ENCODE results near the gene KLHDC9. TPM values are rescaled to one million over a fixed set of nuclear protein-coding genes. Genes with fewer than 3 reads are reported as not detected.
"Not testable (repeated sequence)": the region's sequence is repeated elsewhere in the genome, so short reads cannot be mapped to it uniquely, and the experiment has no call there.

The KLHDC9 gene
- total and polyA plus RNA-seq, 2 donors: 1.9 to 4.7 TPM

DNA sequence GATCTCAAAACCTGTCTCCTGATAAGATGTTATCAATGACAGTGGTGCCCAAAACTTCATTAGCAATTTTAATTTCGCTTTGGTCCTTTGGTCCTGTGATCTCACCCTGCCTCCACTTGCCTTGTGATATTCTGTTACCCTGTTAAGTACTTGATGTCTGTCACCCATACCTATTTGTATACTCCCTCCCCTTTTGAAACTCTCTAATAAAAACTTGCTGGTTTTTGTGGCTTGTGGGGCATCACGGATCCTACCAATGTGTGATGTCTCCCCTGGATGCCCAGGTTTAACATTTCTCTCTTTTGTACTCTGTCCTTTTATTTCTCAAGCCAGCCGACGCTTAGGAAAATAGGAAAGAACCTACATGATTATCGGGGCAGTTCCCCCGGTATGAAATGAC is 34.2 kb upstream of the KLHDC9 start:
- 93% methylated on average over 6 of the region's 6 CpGs for WGBS
- Histone ChIP-seq H3K36me3 (ENCODE audit: control insufficient read depth in 2 of 2, insufficient read depth in 2 of 2, low read length in 1 of 2) (peaks cover 21 to 39% of the 10 kb centered on the region in 2 donors), H3K4me1 (ENCODE audit: control insufficient read depth in 2 of 2, insufficient read depth in 2 of 2, low read length in 2 of 2) (peaks cover 15 to 31% of the 10 kb centered on the region in 2 donors)
- H3K9me3 ChIP-seq (ENCODE audit: control insufficient read depth in 2 of 2, insufficient read depth in 1 of 2, low read length in 1 of 2); H3K27me3 ChIP-seq (ENCODE audit: control insufficient read depth in 2 of 2, insufficient read depth in 1 of 2, low read length in 1 of 2); DNase-seq (ENCODE audit: low read depth in 6 of 9, low spot score in 9 of 9); H3K4me3 ChIP-seq (ENCODE audit: low read length in 2 of 2); H3K27ac ChIP-seq (ENCODE audit: low read depth in 1 of 2, low read length in 1 of 2): not testable (repeated sequence)

DNA sequence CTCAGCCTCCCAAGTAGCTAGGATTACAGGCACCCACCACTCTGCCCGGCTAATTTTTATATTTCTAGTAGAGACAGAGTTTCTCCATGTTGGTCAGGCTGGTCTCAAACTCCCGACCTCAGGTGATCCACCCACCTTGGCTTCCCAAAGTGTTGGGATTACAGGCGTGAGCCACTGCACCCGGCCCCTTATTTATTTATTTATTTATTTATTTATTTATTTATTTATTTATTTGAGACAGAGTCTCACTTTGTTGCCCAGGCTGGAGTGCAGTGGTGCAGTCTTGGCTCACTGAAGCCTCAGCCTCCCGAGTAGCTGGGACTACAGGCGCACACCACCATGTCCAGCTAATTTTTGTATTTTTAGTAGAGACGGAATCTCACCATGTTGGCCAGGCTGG is 32.5 kb upstream of the KLHDC9 start:
- peaks cover 10 to 26% of the 10 kb centered on the region in 2 donors for H3K36me3 ChIP-seq (ENCODE audit: control insufficient read depth in 2 of 2, insufficient read depth in 2 of 2, low read length in 1 of 2)
- DNase-seq (ENCODE audit: low read depth in 6 of 9, low spot score in 9 of 9); H3K9me3 ChIP-seq (ENCODE audit: control insufficient read depth in 2 of 2, insufficient read depth in 1 of 2, low read length in 1 of 2); H3K27me3 ChIP-seq (ENCODE audit: control insufficient read depth in 2 of 2, insufficient read depth in 1 of 2, low read length in 1 of 2); H3K4me3 ChIP-seq (ENCODE audit: low read length in 2 of 2); H3K27ac ChIP-seq (ENCODE audit: low read depth in 1 of 2, low read length in 1 of 2): not testable (repeated sequence)
- 98% methylated on average over 7 of the region's 7 CpGs for WGBS
- peaks cover 22 to 43% of the 10 kb centered on the region in 2 donors for H3K4me1 ChIP-seq (ENCODE audit: control insufficient read depth in 2 of 2, insufficient read depth in 2 of 2, low read length in 2 of 2)

DNA sequence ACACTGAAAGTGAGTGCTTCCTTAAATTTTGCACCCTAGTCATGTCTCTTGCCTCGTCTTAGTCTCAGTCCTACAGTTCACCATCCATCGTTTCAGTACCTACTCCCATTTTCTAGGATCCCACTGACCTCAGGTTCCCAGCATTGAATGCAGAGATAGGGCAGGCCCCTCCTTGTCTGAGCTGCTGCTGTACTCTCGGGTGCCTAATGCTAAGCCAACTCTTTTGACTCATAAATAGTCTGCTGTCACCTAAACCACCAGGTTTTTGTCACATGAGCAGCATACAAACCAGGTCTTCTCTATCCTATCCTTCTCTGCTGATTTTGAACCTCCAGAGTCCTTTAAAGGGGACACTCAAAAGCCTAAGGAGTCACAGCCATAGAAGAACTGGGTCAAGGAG is 31.5 kb upstream of the KLHDC9 start:
- Histone ChIP-seq H3K27me3 (ENCODE audit: control insufficient read depth in 2 of 2, insufficient read depth in 1 of 2, low read length in 1 of 2) (no peaks in the 10 kb centered on the region), H3K4me3 (ENCODE audit: low read length in 2 of 2) (no peak overlapping the region), H3K4me1 (ENCODE audit: control insufficient read depth in 2 of 2, insufficient read depth in 2 of 2, low read length in 2 of 2) (peaks cover 22 to 52% of the 10 kb centered on the region in 2 donors), H3K9me3 (ENCODE audit: control insufficient read depth in 2 of 2, insufficient read depth in 1 of 2, low read length in 1 of 2) (no peaks in the 10 kb centered on the region), H3K27ac (ENCODE audit: low read depth in 1 of 2, low read length in 1 of 2) (peak overlapping the region in 1 of 2 donors; percentile 57), H3K36me3 (ENCODE audit: control insufficient read depth in 2 of 2, insufficient read depth in 2 of 2, low read length in 1 of 2) (peaks cover 10 to 26% of the 10 kb centered on the region in 2 donors)
- WGBS: 86% methylated on average over 3 of the region's 3 CpGs
- peak in 1 of 9 donors; percentile 13 for DNase-seq (ENCODE audit: low read depth in 6 of 9, low spot score in 9 of 9)

DNA sequence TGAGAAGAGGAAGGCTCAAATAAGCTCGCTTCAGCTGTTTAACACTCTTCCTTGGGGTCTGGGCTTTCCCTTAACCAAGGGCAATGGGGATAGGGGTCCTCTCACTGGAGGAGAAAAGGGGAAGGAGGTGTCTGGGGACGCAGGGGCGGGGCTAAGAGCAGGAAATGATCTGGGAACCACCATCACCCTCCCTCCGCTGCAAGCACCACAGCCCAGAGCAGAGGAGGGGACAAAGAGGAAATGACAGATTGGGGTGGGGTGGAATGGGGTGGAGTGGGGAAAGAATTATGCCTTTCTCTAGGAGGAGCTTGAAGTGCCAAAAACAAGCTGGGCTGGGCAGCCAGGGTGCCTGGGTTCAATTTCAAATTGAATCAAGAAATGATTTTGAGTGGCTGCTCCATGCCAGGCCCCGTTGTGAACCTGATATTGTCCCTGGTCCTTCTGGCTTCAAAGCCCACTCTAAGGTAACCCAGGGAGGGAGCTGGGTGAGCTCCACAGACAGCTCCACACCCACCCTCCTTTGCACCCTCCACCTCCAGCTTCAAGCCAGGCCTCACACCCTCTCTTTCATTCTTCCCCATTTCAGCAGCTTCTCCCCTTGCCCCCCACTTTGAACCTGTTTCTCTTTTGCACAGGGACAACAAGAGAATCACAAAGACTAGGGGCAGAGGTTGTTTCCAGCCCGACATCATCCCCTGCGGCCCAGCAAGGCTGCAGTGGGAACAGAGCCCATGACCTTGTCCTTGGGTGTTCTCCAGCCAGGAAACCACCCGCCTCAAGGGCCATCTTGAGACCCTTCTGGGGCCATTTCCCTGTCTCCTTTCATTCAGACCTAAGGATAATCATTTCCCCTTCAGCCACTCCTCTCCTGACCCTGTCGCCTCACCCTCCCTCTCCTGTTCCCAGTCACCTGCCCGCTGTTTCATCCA is 29.6 kb upstream of the KLHDC9 start:
- Histone ChIP-seq H3K4me1 (ENCODE audit: control insufficient read depth in 2 of 2, insufficient read depth in 2 of 2, low read length in 2 of 2) (peaks cover 25 to 54% of the 10 kb centered on the region in 2 donors), H3K27ac (ENCODE audit: low read depth in 1 of 2, low read length in 1 of 2) (peak overlapping the region; percentile 94), H3K4me3 (ENCODE audit: low read length in 2 of 2) (peak overlapping the region; percentile 84 to 87), H3K9me3 (ENCODE audit: control insufficient read depth in 2 of 2, insufficient read depth in 1 of 2, low read length in 1 of 2) (no peaks in the 10 kb centered on the region), H3K36me3 (ENCODE audit: control insufficient read depth in 2 of 2, insufficient read depth in 2 of 2, low read length in 1 of 2) (peaks cover 3 to 20% of the 10 kb centered on the region in 2 donors), H3K27me3 (ENCODE audit: control insufficient read depth in 2 of 2, insufficient read depth in 1 of 2, low read length in 1 of 2) (no peaks in the 10 kb centered on the region)
- WGBS: 7% methylated on average over 10 of the region's 10 CpGs
- peak; percentile 57 to 91 (median 75) for DNase-seq (ENCODE audit: low read depth in 6 of 9, low spot score in 9 of 9)

DNA sequence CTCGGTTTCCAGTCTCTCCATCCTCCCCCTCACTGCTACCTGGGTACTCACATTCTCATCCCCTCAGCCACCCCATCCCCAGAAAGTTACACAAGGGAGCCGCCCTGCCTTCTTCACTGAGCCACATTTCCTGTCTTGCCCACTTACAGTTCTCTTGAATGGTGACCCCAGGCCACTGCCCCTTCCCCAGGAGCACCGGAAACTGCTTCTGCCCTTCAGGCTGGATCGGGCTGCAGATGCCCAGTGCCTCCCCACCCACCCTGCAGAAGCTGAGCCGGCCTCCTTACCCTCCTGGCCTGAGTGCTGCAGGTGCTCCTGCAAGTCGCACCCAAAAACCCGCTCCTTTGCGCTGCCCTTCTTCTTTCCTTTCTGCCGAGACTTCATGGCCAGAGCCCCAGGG is 28.9 kb upstream of the KLHDC9 start:
- peaks cover 3 to 14% of the 10 kb centered on the region in 2 donors for H3K36me3 ChIP-seq (ENCODE audit: control insufficient read depth in 2 of 2, insufficient read depth in 2 of 2, low read length in 1 of 2)
- H3K4me1 ChIP-seq (ENCODE audit: control insufficient read depth in 2 of 2, insufficient read depth in 2 of 2, low read length in 2 of 2): peaks cover 25 to 54% of the 10 kb centered on the region in 2 donors
- 7% methylated on average over 9 of the region's 9 CpGs for WGBS
- H3K9me3 ChIP-seq (ENCODE audit: control insufficient read depth in 2 of 2, insufficient read depth in 1 of 2, low read length in 1 of 2): peaks cover 0 to 3% of the 10 kb centered on the region in 2 donors
- DNase-seq (ENCODE audit: low read depth in 6 of 9, low spot score in 9 of 9): peak in 2 of 9 donors; percentile 25 to 46
- peak overlapping the region; percentile 84 to 87 for H3K4me3 ChIP-seq (ENCODE audit: low read length in 2 of 2)
- H3K27me3 ChIP-seq (ENCODE audit: control insufficient read depth in 2 of 2, insufficient read depth in 1 of 2, low read length in 1 of 2): no peaks in the 10 kb centered on the region
- peak overlapping the region; percentile 94 for H3K27ac ChIP-seq (ENCODE audit: low read depth in 1 of 2, low read length in 1 of 2)

GRCh38 chr1:161069731-161070270 is 28.4 kb upstream of the KLHDC9 start, which contains the start of gene ARHGAP30:
Gene ARHGAP30, minus strand, starts transcription at chr1:161069891. Its CDS starts 267 bp downstream, at chr1:161069624.
- Histone ChIP-seq H3K4me3 (ENCODE audit: low read length in 2 of 2) (peak within 1 kb of the TSS; percentile 84 to 87), H3K27ac (ENCODE audit: low read depth in 1 of 2, low read length in 1 of 2) (peak within 1 kb of the TSS; percentile 94), H3K9me3 (ENCODE audit: control insufficient read depth in 2 of 2, insufficient read depth in 1 of 2, low read length in 1 of 2) (peaks cover 0 to 3% of the 10 kb centered on the region in 2 donors), H3K36me3 (ENCODE audit: control insufficient read depth in 2 of 2, insufficient read depth in 2 of 2, low read length in 1 of 2) (peaks cover 3 to 12% of the 10 kb centered on the region in 2 donors), H3K4me1 (ENCODE audit: control insufficient read depth in 2 of 2, insufficient read depth in 2 of 2, low read length in 2 of 2) (peaks cover 25 to 54% of the 10 kb centered on the region in 2 donors), H3K27me3 (ENCODE audit: control insufficient read depth in 2 of 2, insufficient read depth in 1 of 2, low read length in 1 of 2) (no peaks in the 10 kb centered on the region)
- DNase-seq (ENCODE audit: low read depth in 6 of 9, low spot score in 9 of 9): peak; percentile 57 to 93 (median 80)
- WGBS: 14% methylated on average over 9 of the region's 9 CpGs

GRCh38 chr1:161070761-161071160 is 27.4 kb upstream of the KLHDC9 start:
- peak in 1 of 9 donors; percentile 15 for DNase-seq (ENCODE audit: low read depth in 6 of 9, low spot score in 9 of 9)
- peak overlapping the region; percentile 94 for H3K27ac ChIP-seq (ENCODE audit: low read depth in 1 of 2, low read length in 1 of 2)
- H3K4me1 ChIP-seq (ENCODE audit: control insufficient read depth in 2 of 2, insufficient read depth in 2 of 2, low read length in 2 of 2): peaks cover 25 to 54% of the 10 kb centered on the region in 2 donors
- H3K36me3 ChIP-seq (ENCODE audit: control insufficient read depth in 2 of 2, insufficient read depth in 2 of 2, low read length in 1 of 2): peaks cover 3 to 12% of the 10 kb centered on the region in 2 donors
- 96% methylated on average over 4 of the region's 4 CpGs for WGBS
- H3K9me3 ChIP-seq (ENCODE audit: control insufficient read depth in 2 of 2, insufficient read depth in 1 of 2, low read length in 1 of 2): peaks cover 0 to 3% of the 10 kb centered on the region in 2 donors
- H3K4me3 ChIP-seq (ENCODE audit: low read length in 2 of 2): no peak overlapping the region
- H3K27me3 ChIP-seq (ENCODE audit: control insufficient read depth in 2 of 2, insufficient read depth in 1 of 2, low read length in 1 of 2): no peaks in the 10 kb centered on the region

DNA sequence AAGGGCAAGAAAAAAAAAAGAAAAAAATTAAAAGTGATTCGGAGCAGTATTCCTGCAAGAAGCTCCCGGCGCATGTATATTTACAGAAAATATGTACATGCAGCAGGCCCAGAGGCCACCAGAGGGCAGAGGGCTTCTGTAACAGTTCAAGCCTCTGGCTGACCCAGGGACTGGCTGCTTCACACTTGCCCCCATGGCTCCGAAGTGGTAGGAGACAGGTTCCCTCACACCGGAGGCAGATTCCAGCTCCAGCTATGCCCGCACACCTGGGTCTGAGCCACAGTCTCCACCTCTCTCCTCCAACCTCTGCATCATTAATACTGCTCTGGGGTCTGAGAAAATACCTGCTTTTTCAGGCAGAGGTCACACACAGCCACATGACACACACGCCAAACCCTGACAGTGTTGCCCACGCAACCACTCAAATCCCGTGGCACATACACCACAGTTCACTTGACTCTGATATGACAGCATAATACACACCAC is 26.2 kb upstream of the KLHDC9 start:
- Histone ChIP-seq H3K4me1 (ENCODE audit: control insufficient read depth in 2 of 2, insufficient read depth in 2 of 2, low read length in 2 of 2) (peaks cover 20 to 43% of the 10 kb centered on the region in 2 donors), H3K9me3 (ENCODE audit: control insufficient read depth in 2 of 2, insufficient read depth in 1 of 2, low read length in 1 of 2) (peaks cover 0 to 3% of the 10 kb centered on the region in 2 donors), H3K27me3 (ENCODE audit: control insufficient read depth in 2 of 2, insufficient read depth in 1 of 2, low read length in 1 of 2) (no peaks in the 10 kb centered on the region), H3K36me3 (ENCODE audit: control insufficient read depth in 2 of 2, insufficient read depth in 2 of 2, low read length in 1 of 2) (peaks cover 1 to 3% of the 10 kb centered on the region in 2 donors), H3K4me3 (ENCODE audit: low read length in 2 of 2) (no peak overlapping the region), H3K27ac (ENCODE audit: low read depth in 1 of 2, low read length in 1 of 2) (no peak overlapping the region)
- DNase-seq (ENCODE audit: low read depth in 6 of 9, low spot score in 9 of 9): peak in 1 of 9 donors; percentile 52
- 79% methylated on average over 9 of the region's 9 CpGs for WGBS

All from thymus (tissue), 11 donors.